ENCODE measurements around the gene DAZ4.
"Not testable (repeated sequence)": the region's sequence is repeated elsewhere in the genome, so short reads cannot be mapped to it uniquely, and the experiment has no call there.

DAZ4 gene, protein sequence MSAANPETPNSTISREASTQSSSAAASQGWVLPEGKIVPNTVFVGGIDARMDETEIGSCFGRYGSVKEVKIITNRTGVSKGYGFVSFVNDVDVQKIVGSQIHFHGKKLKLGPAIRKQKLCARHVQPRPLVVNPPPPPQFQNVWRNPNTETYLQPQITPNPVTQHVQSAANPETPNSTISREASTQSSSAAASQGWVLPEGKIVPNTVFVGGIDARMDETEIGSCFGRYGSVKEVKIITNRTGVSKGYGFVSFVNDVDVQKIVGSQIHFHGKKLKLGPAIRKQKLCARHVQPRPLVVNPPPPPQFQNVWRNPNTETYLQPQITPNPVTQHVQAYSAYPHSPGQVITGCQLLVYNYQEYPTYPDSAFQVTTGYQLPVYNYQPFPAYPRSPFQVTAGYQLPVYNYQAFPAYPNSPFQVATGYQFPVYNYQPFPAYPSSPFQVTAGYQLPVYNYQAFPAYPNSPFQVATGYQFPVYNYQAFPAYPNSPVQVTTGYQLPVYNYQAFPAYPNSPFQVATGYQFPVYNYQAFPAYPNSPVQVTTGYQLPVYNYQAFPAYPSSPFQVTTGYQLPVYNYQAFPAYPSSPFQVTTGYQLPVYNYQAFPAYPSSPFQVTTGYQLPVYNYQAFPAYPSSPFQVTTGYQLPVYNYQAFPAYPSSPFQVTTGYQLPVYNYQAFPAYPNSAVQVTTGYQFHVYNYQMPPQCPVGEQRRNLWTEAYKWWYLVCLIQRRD

GRCh38 chrY:24833619-24834018, at the start of gene DAZ4:
TSS of gene DAZ4 (plus strand) at chrY:24833919. CDS start at chrY:24834127, 208 bp downstream.
- not testable (repeated sequence) for DNase-seq (ENCODE audit: low read depth)

- DNase-seq (ENCODE audit: low read depth): not testable (repeated sequence)
Observed at GRCh38 chrY:24813293-24813692, 20.4 kb upstream of the DAZ4 start, which contains the start of gene DAZ3. TSS of gene DAZ3 (minus strand) at chrY:24813393. CDS start at chrY:24813185, 208 bp downstream.

- DNase-seq (ENCODE audit: low read depth): not testable (repeated sequence)
Observed at GRCh38 chrY:24821836-24822235, 11.9 kb upstream of the DAZ4 start.

GRCh38 chrY:24824184-24824879, 9.4 kb upstream of the DAZ4 start:
- not testable (repeated sequence) for DNase-seq (ENCODE audit: low read depth)

- not testable (repeated sequence) for DNase-seq (ENCODE audit: low read depth)
Observed at GRCh38 chrY:24825069-24825468, 8.7 kb upstream of the DAZ4 start.
